Measurements from ENCODE around the gene OXT.

The OXT gene

DNA sequence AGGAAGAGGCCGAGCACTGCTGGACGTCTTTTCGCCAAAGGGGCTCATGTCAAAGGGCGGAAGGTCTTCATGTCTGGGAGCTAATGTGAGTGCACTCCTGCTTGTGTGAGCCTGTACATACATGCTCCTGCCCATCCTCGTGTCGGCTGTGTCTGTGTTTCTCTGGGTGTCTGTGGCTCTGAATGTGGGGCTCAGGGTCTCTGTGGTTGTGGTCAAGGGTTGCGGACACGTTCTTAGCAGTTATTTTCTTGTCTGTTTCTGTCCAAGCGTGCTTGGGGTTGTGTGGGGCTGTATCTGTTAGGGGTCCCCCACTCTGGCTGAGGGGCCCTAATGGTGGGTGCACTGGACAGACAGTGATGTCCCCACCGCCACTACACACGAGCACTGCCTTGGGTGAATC lies 10.2 kb downstream of the OXT start:
- no peaks in the 10 kb centered on the region for H3K9me3 ChIP-seq (ENCODE audit: control insufficient read depth, insufficient read depth, low read length)

GRCh38 chr20:3082306-3082951 lies 11.0 kb downstream of the OXT start:
- H3K9me3 ChIP-seq (ENCODE audit: control insufficient read depth, insufficient read depth, low read length): no peaks in the 10 kb centered on the region
- peaks cover 47% of the 10 kb centered on the region for H3K27me3 ChIP-seq (ENCODE audit: control insufficient read depth, insufficient read depth, low read length)
- peaks cover 2% of the 10 kb centered on the region for H3K4me1 ChIP-seq (ENCODE audit: control insufficient read depth, insufficient read depth, low read length)
- peak overlapping the region; percentile 52 for H3K4me3 ChIP-seq (ENCODE audit: low read depth, low read length)
- no peaks in the 10 kb centered on the region for H3K36me3 ChIP-seq (ENCODE audit: control insufficient read depth, insufficient read depth, low read length)
- no peak overlapping the region for H3K9ac ChIP-seq (ENCODE audit: low read depth, low read length)

More for the DNA sequence above, 10.2 kb downstream of the OXT start:
- Histone ChIP-seq H3K36me3 (ENCODE audit: control insufficient read depth, insufficient read depth, low read length) (no peaks in the 10 kb centered on the region), H3K27me3 (ENCODE audit: control insufficient read depth, insufficient read depth, low read length) (peaks cover 47% of the 10 kb centered on the region), H3K4me3 (ENCODE audit: low read depth, low read length) (peak overlapping the region; percentile 52), H3K9ac (ENCODE audit: low read depth, low read length) (no peak overlapping the region), H3K4me1 (ENCODE audit: control insufficient read depth, insufficient read depth, low read length) (peaks cover 2% of the 10 kb centered on the region)

DNA sequence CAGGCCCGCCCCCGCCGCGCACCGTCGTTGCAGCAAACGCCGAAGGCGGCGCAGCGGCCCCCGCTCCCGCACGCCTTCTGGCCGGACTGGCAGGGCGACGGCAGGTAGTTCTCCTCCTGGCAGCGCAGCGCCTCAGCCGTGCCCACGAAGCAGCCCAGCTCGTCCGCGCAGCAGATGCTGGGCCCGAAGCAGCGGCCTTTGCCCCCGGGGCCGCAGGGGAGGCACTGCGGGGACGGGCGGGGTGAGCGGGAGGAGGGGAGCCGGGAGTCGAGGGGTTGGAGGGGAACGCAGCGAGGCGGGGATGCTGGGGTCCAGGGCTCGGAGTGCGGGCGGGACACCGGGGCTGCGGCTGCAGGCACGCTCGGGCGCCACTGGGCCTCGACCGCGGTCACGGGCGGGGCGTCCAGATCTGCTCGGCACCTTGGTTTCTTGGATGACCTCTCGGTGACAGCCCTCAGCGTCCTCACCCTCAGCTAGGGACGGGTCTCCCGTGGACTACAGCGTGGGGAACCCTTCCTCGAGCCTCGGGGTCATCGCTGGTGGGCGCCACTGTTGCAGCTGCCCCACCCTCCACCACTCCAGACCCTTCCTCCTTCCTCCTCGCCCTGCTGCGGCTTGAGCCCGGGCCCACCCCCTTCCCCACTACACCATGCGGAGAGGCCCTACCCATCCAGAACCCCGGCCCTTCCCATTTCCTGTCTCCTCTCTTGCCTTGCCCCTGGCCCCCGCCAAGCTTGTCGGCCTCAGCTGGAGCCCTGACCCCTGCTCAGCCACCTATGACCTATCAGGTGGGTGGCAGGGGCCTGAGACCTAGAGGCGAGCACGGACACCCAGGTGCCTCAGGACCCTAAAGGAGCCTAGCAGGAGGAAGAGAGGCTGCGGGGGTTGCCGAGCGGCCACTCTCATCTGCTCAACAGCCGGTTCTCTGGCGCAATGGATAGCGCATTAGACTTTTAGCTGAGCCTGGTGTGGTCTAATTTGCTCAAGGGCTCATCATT lies 11.8 kb downstream of the OXT start:
- Histone ChIP-seq H3K4me1 (ENCODE audit: control insufficient read depth, insufficient read depth, low read length) (peaks cover 2% of the 10 kb centered on the region), H3K9me3 (ENCODE audit: control insufficient read depth, insufficient read depth, low read length) (no peaks in the 10 kb centered on the region), H3K36me3 (ENCODE audit: control insufficient read depth, insufficient read depth, low read length) (no peaks in the 10 kb centered on the region), H3K9ac (ENCODE audit: low read depth, low read length) (no peak overlapping the region), H3K4me3 (ENCODE audit: low read depth, low read length) (peak overlapping the region; percentile 65), H3K27me3 (ENCODE audit: control insufficient read depth, insufficient read depth, low read length) (peaks cover 47% of the 10 kb centered on the region)

GRCh38 chr20:3084283-3084985 lies 13.0 kb downstream of the OXT start, which contains the start of gene AVP:
AVP (minus strand) TSS chr20:3084724; CDS start chr20:3084674, 50 bp downstream.
- H3K36me3 ChIP-seq (ENCODE audit: control insufficient read depth, insufficient read depth, low read length): no peaks in the 10 kb centered on the region
- H3K27me3 ChIP-seq (ENCODE audit: control insufficient read depth, insufficient read depth, low read length): peaks cover 42% of the 10 kb centered on the region
- no peak within 1 kb of the TSS for H3K9ac ChIP-seq (ENCODE audit: low read depth, low read length)

DNA sequence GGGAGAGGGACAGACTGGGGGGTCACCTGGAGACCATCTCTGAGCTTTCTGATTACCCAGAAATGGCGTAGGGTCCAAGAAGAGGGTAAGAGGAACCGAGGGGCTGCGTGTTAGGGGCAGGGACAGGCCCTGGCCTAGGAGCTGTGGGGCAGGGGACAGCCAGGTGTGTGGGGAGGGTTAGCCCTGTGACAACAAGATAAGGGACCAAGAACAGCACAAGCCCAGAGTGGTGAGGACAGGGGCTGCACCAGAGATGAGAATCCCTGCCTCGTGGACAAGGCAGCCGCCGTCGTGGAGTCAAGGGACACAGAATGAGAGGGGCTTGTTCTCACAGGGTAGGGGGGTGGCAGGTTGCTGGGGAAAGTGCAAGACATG lies 13.6 kb downstream of the OXT start:
- Histone ChIP-seq H3K27me3 (ENCODE audit: control insufficient read depth, insufficient read depth, low read length) (peaks cover 43% of the 10 kb centered on the region), H3K9me3 (ENCODE audit: control insufficient read depth, insufficient read depth, low read length) (no peaks in the 10 kb centered on the region), H3K4me3 (ENCODE audit: low read depth, low read length) (no peak overlapping the region), H3K36me3 (ENCODE audit: control insufficient read depth, insufficient read depth, low read length) (no peaks in the 10 kb centered on the region), H3K9ac (ENCODE audit: low read depth, low read length) (no peak overlapping the region), H3K4me1 (ENCODE audit: control insufficient read depth, insufficient read depth, low read length) (peaks cover 2% of the 10 kb centered on the region)

More at GRCh38 chr20:3084283-3084985, 13.0 kb downstream of the OXT start, which contains the start of gene AVP:
- no peaks in the 10 kb centered on the region for H3K9me3 ChIP-seq (ENCODE audit: control insufficient read depth, insufficient read depth, low read length)
- H3K4me1 ChIP-seq (ENCODE audit: control insufficient read depth, insufficient read depth, low read length): peaks cover 2% of the 10 kb centered on the region
- H3K4me3 ChIP-seq (ENCODE audit: low read depth, low read length): peak within 1 kb of the TSS; percentile 65

DNA sequence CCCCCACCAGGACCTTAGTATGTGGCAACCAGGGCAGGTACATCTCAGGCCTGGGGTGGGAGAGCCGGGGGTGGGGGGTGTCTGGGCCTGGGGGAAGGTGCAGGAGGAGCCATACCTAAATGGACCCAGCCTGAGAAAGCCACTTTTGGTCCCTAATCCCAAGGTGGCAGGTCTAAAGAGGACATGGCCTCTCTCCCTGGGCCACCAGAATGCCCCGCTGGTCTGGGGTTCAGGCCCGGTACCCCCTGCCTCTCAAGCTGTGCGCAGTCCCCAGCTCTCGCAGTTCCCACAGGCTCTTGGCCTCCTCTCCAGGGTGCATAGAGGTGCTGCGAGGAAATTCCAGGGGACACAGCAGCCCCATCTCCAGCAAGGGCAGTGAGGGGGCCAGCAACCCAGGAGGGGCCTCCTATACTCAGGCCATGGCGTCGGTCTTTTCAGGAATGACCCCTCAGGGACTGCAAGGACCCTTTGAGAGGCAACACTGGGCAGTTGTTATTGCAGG lies 14.2 kb downstream of the OXT start:
- Histone ChIP-seq H3K4me3 (ENCODE audit: low read depth, low read length) (no peak overlapping the region), H3K4me1 (ENCODE audit: control insufficient read depth, insufficient read depth, low read length) (peaks cover 2% of the 10 kb centered on the region), H3K9me3 (ENCODE audit: control insufficient read depth, insufficient read depth, low read length) (no peaks in the 10 kb centered on the region), H3K36me3 (ENCODE audit: control insufficient read depth, insufficient read depth, low read length) (no peaks in the 10 kb centered on the region), H3K9ac (ENCODE audit: low read depth, low read length) (no peak overlapping the region), H3K27me3 (ENCODE audit: control insufficient read depth, insufficient read depth, low read length) (peaks cover 42% of the 10 kb centered on the region)

GRCh38 chr20:3088031-3088430 lies 16.6 kb downstream of the OXT start:
- H3K9me3 ChIP-seq (ENCODE audit: control insufficient read depth, insufficient read depth, low read length): no peaks in the 10 kb centered on the region
- no peak overlapping the region for H3K9ac ChIP-seq (ENCODE audit: low read depth, low read length)
- H3K36me3 ChIP-seq (ENCODE audit: control insufficient read depth, insufficient read depth, low read length): no peaks in the 10 kb centered on the region
- peaks cover 2% of the 10 kb centered on the region for H3K4me1 ChIP-seq (ENCODE audit: control insufficient read depth, insufficient read depth, low read length)
- H3K4me3 ChIP-seq (ENCODE audit: low read depth, low read length): no peak overlapping the region
- H3K27me3 ChIP-seq (ENCODE audit: control insufficient read depth, insufficient read depth, low read length): peaks cover 36% of the 10 kb centered on the region

DNA sequence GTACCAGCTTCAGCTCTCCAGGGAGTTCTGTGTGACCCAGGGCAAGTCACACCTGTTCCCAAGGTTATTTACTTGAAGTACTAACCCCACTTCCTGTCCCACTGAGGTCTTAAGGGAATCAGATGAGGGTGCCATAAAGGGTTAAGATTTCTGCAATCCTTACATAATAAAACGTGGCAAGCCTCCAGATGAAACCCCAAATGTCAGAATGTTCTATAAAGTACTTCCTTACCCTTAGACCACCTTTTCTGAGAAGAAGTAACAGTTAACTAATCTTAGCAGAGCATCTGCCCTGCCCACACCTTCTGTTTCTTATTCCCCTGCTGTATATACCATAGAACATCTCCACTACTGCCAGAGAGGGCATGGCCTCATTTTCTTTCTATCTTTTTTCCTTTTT lies 19.1 kb downstream of the OXT start:
- Histone ChIP-seq H3K27me3 (ENCODE audit: control insufficient read depth, insufficient read depth, low read length) (peaks cover 20% of the 10 kb centered on the region), H3K9ac (ENCODE audit: low read depth, low read length) (no peak overlapping the region), H3K36me3 (ENCODE audit: control insufficient read depth, insufficient read depth, low read length) (no peaks in the 10 kb centered on the region), H3K4me3 (ENCODE audit: low read depth, low read length) (no peak overlapping the region), H3K9me3 (ENCODE audit: control insufficient read depth, insufficient read depth, low read length) (no peaks in the 10 kb centered on the region), H3K4me1 (ENCODE audit: control insufficient read depth, insufficient read depth, low read length) (no peaks in the 10 kb centered on the region)

GRCh38 chr20:3092611-3093379 lies 21.4 kb downstream of the OXT start:
- peak overlapping the region; percentile 47 for H3K9ac ChIP-seq (ENCODE audit: low read depth, low read length)

GRCh38 chr20:3093861-3094361 lies 22.5 kb downstream of the OXT start:
- H3K4me1 ChIP-seq (ENCODE audit: control insufficient read depth, insufficient read depth, low read length): no peaks in the 10 kb centered on the region
- peaks cover 20% of the 10 kb centered on the region for H3K27me3 ChIP-seq (ENCODE audit: control insufficient read depth, insufficient read depth, low read length)

More at GRCh38 chr20:3092611-3093379, 21.4 kb downstream of the OXT start:
- Histone ChIP-seq H3K27me3 (ENCODE audit: control insufficient read depth, insufficient read depth, low read length) (peaks cover 20% of the 10 kb centered on the region), H3K4me3 (ENCODE audit: low read depth, low read length) (peak overlapping the region; percentile 37), H3K4me1 (ENCODE audit: control insufficient read depth, insufficient read depth, low read length) (no peaks in the 10 kb centered on the region), H3K9me3 (ENCODE audit: control insufficient read depth, insufficient read depth, low read length) (no peaks in the 10 kb centered on the region), H3K36me3 (ENCODE audit: control insufficient read depth, insufficient read depth, low read length) (no peaks in the 10 kb centered on the region)

More at GRCh38 chr20:3093861-3094361, 22.5 kb downstream of the OXT start:
- no peak overlapping the region for H3K9ac ChIP-seq (ENCODE audit: low read depth, low read length)
- no peak overlapping the region for H3K4me3 ChIP-seq (ENCODE audit: low read depth, low read length)
- no peaks in the 10 kb centered on the region for H3K36me3 ChIP-seq (ENCODE audit: control insufficient read depth, insufficient read depth, low read length)
- no peaks in the 10 kb centered on the region for H3K9me3 ChIP-seq (ENCODE audit: control insufficient read depth, insufficient read depth, low read length)

All from iPS-15b (cell line).